ENCODE results near the gene WASF3.
A peak's percentile ranks its signal among the peaks of the same experiment; 100 is the strongest.

WASF3 gene

DNA sequence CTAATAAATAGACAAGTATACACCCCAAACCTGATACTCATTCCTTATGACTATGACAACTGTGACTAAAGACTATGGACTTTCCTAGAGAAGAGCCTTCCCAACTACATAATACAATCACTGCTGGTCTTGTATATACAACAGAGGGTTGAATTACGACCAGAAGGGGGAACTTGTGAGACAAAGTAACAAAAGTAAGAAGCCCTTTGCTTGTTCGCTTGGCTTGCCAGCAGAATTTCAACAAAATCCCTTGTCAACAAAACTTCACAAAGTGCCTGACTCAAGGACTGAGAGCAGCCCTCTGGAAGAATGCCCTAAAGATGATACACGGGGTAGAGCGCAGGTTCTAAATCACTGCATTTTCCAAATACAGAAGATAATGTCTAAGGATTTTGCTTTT, 99.4 kb downstream of the WASF3 start:
- no peak for TF ChIP-seq ZFX (IDR thresholded peaks at IDR 0.05)
- TF ChIP-seq, protein P1, sequence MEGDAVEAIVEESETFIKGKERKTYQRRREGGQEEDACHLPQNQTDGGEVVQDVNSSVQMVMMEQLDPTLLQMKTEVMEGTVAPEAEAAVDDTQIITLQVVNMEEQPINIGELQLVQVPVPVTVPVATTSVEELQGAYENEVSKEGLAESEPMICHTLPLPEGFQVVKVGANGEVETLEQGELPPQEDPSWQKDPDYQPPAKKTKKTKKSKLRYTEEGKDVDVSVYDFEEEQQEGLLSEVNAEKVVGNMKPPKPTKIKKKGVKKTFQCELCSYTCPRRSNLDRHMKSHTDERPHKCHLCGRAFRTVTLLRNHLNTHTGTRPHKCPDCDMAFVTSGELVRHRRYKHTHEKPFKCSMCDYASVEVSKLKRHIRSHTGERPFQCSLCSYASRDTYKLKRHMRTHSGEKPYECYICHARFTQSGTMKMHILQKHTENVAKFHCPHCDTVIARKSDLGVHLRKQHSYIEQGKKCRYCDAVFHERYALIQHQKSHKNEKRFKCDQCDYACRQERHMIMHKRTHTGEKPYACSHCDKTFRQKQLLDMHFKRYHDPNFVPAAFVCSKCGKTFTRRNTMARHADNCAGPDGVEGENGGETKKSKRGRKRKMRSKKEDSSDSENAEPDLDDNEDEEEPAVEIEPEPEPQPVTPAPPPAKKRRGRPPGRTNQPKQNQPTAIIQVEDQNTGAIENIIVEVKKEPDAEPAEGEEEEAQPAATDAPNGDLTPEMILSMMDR (conservative IDR thresholded peaks at IDR 0.05): peak; percentile 63
- no peak overlapping the region for H3K27ac ChIP-seq

DNA sequence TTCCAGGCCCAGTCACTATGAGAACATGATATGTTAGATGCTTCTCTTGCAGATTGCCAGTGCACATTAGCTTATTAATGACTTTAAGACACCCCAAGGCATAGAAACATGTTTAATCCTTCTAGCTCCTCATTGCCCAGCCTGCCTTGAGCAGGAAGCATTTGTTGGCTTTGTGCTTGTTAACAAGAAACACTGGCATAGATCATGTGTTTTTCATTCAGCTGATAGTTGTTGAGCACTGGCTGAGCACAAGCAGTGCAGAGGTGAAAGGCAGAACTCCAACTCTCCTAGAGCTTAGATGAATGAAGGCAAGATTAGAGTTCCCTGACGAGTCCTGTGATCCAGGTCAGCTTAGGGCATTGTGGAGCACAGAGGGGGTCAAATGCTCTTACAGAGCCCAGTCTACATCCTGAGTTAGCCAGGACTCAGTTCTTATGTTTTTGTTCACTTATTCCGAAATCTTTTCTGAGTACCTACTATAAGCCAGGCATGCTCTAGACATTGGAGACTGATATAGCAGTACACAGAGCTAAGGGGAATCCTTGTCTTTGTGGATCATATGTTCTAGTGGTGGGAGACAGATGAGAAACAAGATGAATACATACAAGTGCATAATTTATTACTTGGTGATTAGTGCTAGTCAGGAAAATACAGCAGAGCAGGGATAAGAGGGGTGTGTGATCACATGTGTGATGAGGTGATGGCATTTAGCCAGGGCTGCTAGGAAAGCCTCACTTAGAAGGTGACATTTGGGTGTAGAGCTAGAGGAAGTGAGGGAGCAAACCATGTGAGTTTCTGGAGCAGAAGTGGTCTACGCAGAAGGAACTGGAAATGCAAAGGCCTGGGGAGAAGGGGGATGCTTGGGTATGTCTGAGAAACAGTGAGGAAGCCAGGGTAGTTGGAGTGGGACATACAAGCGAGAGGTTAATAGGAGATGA, 101.2 kb downstream of the WASF3 start:
- no peak overlapping the region for H3K27ac ChIP-seq
- TF ChIP-seq, protein P1 (conservative IDR thresholded peaks at IDR 0.05): no peak
- TF ChIP-seq ZFX (IDR thresholded peaks at IDR 0.05): no peak

DNA sequence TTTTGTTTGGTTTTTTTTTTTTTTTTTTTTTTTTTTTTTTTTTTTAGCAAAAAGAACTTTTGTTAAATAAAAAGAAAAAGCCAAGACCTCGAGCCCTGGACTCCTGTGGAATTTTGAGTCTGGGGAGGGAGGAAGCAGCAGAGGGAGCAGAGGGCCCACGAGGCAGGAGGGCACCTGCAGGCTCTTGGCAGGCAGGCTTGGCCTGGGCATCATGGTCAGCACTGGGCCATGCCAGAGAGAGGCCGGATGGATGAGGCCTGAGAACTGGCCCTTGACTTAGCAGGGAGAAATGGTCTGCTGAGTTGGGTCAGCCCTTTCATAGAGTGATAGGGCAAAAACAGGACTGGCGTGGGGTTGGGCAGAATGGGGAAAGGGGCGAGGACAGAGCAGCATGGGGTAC, 102.7 kb downstream of the WASF3 start:
- H3K27ac ChIP-seq: no peak overlapping the region
- TF ChIP-seq, protein P1 (conservative IDR thresholded peaks at IDR 0.05): no peak
- no peak for TF ChIP-seq ZFX (IDR thresholded peaks at IDR 0.05)

DNA sequence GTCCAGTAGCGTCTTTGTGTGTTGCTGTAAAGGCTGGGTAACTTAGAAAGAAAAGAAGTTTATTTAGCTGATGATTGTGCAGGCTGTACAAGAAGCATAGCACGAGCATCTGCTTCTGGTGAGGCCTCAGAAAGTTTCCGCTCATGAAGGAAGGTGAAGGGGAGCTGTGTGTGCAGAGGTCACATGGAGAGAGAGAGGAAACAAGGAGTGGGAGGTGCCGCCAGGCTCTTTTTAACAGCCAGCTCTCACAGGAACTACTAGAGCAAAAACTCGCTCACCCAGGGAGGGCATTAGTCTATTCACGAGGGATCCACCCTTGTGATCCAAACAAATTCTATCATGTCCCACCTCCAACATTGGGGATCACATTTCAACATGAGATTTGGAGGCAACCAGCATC, 103.3 kb downstream of the WASF3 start:
- TF ChIP-seq, protein P1 (conservative IDR thresholded peaks at IDR 0.05): no peak
- no peak for TF ChIP-seq ZFX (IDR thresholded peaks at IDR 0.05)
- H3K27ac ChIP-seq: no peak overlapping the region

DNA sequence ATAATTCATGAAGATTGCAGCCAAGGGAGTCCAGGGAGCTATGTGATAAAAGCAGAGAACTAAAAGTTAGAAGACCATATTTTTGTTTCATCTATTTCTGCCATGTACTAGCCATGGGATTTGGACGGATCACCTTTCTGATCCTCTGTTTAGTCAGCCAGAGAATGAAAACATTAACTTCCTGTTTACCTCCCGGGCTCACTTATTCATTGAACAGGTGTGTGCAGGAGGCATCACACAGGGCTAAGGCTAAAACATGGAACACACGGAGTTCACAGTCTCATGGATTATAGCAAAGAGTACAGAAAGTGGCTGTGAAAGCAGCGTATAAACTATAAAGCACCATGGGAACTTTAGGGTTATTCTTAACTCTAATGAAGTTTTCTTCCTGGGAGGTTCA, 106.3 kb downstream of the WASF3 start:
- TF ChIP-seq, protein P1 (conservative IDR thresholded peaks at IDR 0.05): no peak
- no peak for TF ChIP-seq ZFX (IDR thresholded peaks at IDR 0.05)
- H3K27ac ChIP-seq: no peak overlapping the region

DNA sequence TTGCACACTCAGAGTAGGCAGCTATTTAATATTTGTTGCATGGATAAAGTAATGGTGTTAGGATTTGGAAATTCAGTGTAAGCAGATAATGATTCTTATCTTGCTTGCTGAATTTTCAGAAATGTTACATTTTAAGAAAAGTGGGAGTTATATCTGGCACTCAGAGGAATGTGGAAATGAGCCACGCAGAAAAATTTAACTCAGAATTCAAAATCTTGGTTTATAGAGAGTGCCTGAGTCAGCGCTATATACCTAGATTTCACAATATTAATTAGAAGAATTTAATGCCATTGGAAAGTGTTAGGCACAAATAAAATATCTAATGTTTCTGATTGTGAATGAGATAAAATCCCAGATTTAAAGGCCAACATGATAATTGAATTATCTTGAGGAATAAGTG, 106.8 kb downstream of the WASF3 start:
- no peak overlapping the region for H3K27ac ChIP-seq
- TF ChIP-seq, protein P1 (conservative IDR thresholded peaks at IDR 0.05): no peak
- no peak for TF ChIP-seq ZFX (IDR thresholded peaks at IDR 0.05)

DNA sequence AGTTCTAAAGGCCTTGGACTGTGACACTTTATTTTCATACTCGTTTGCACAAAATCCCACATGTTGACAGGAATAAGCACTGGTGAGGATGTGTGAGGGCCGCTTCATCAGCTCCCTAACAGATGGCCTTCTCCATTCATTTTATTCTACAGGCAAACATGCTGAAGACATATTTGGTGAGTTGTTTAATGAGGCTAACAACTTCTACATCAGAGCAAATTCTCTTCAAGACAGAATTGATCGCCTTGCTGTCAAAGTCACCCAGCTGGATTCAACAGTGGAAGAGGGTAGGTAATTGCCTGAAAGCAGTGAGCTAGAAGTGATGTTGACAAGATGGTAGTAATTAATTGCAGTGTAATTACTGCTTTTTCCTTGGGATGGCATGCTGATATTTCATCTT, 107.4 kb downstream of the WASF3 start:
- no peak overlapping the region for H3K27ac ChIP-seq
- TF ChIP-seq, protein P1 (conservative IDR thresholded peaks at IDR 0.05): no peak
- TF ChIP-seq ZFX (IDR thresholded peaks at IDR 0.05): no peak
